HL-60 (cell line): ENCODE measurements around the gene IRAG1.
"Not testable (repeated sequence)": the region's sequence is repeated elsewhere in the genome, so short reads cannot be mapped to it uniquely, and the experiment has no call there.

Experiments
- DNase-seq, 2 experiments: peaks; one replicate each; pipeline ENCODE4 v3.0.0-alpha.2; 2010 to 2020; ENCODE audit warnings: low read depth in 1 of 2, low spot score in 1 of 2
- H3K27ac ChIP-seq: fragments of 250-450 bp; sonication (Bioruptor Pico); replicated peaks from 2 replicates; pipeline ENCODE4 v1.5.1; 2020; ENCODE audit warnings: mild to moderate bottlenecking, moderate library complexity
- H3K27me3 ChIP-seq: fragments of 250-450 bp; sonication (Bioruptor Pico); 2 replicates; pipeline ENCODE4 v1.5.1; 2021; ENCODE audit warnings: mild to moderate bottlenecking, moderate library complexity; ENCODE audit not compliant: insufficient read depth, poor library complexity, severe bottlenecking
- H3K4me3 ChIP-seq: replicated peaks from 2 replicates; pipeline ENCODE4 v1.5.1; 2011; ENCODE audit warnings: mild to moderate bottlenecking, control low read depth, low read length; ENCODE audit not compliant: insufficient read depth
- GABPA ChIP-seq: IDR thresholded peaks from 2 replicates; pipeline ENCODE4 v1.6.1; 2012; ENCODE audit warnings: low read depth
- POLR2AphosphoS5 ChIP-seq: IDR thresholded peaks from 2 replicates; pipeline ENCODE4 v1.6.1; 2012; ENCODE audit warnings: low read depth
- SPI1 ChIP-seq: IDR thresholded peaks from 2 replicates; pipeline ENCODE4 v1.6.1; 2012; ENCODE audit warnings: low read depth, mild to moderate bottlenecking, borderline replicate concordance
- TF ChIP-seq, protein P1 (sequence below): IDR thresholded peaks from one replicate; pipeline ENCODE4 v1.5.1; 2011; ENCODE audit warnings: low read length, control low read depth, inconsistent platforms; ENCODE audit not compliant: insufficient read depth
- TF ChIP-seq, protein P2 (sequence below): IDR thresholded peaks from 2 replicates; pipeline ENCODE4 v1.6.1; 2012; ENCODE audit warnings: low read depth; ENCODE audit not compliant: insufficient replicate concordance

Gene IRAG1

DNA sequence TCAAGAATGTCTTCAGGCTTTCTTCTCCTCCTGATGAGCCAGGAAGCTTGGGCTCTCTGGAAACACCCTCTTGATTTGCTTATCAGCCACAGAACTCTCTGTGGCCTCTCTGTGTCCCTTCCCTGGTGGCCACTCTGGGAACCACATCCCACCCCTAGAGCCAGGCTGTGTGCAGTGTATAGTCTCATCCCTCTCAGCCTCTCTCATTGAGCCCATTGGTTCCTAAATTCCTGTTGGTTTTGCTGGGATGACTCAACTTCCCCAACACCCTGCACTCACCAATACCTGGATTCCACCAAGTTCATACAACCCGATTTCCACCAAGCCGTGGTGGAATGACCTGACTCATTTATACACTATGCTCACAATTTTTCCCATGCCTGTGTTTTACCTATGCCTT is 5.2 kb downstream of the IRAG1 start:
- DNase-seq = no peak
- no peak overlapping the region for H3K27ac ChIP-seq
- no peak overlapping the region for H3K4me3 ChIP-seq
- TF ChIP-seq POLR2AphosphoS5 (no peak), SPI1 (no peak), GABPA (no peak)
- TF ChIP-seq, protein P1, sequence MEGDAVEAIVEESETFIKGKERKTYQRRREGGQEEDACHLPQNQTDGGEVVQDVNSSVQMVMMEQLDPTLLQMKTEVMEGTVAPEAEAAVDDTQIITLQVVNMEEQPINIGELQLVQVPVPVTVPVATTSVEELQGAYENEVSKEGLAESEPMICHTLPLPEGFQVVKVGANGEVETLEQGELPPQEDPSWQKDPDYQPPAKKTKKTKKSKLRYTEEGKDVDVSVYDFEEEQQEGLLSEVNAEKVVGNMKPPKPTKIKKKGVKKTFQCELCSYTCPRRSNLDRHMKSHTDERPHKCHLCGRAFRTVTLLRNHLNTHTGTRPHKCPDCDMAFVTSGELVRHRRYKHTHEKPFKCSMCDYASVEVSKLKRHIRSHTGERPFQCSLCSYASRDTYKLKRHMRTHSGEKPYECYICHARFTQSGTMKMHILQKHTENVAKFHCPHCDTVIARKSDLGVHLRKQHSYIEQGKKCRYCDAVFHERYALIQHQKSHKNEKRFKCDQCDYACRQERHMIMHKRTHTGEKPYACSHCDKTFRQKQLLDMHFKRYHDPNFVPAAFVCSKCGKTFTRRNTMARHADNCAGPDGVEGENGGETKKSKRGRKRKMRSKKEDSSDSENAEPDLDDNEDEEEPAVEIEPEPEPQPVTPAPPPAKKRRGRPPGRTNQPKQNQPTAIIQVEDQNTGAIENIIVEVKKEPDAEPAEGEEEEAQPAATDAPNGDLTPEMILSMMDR = no peak
- TF ChIP-seq, protein P2, sequence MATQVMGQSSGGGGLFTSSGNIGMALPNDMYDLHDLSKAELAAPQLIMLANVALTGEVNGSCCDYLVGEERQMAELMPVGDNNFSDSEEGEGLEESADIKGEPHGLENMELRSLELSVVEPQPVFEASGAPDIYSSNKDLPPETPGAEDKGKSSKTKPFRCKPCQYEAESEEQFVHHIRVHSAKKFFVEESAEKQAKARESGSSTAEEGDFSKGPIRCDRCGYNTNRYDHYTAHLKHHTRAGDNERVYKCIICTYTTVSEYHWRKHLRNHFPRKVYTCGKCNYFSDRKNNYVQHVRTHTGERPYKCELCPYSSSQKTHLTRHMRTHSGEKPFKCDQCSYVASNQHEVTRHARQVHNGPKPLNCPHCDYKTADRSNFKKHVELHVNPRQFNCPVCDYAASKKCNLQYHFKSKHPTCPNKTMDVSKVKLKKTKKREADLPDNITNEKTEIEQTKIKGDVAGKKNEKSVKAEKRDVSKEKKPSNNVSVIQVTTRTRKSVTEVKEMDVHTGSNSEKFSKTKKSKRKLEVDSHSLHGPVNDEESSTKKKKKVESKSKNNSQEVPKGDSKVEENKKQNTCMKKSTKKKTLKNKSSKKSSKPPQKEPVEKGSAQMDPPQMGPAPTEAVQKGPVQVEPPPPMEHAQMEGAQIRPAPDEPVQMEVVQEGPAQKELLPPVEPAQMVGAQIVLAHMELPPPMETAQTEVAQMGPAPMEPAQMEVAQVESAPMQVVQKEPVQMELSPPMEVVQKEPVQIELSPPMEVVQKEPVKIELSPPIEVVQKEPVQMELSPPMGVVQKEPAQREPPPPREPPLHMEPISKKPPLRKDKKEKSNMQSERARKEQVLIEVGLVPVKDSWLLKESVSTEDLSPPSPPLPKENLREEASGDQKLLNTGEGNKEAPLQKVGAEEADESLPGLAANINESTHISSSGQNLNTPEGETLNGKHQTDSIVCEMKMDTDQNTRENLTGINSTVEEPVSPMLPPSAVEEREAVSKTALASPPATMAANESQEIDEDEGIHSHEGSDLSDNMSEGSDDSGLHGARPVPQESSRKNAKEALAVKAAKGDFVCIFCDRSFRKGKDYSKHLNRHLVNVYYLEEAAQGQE = no peak
- no peaks in the 10 kb centered on the region for H3K27me3 ChIP-seq

DNA sequence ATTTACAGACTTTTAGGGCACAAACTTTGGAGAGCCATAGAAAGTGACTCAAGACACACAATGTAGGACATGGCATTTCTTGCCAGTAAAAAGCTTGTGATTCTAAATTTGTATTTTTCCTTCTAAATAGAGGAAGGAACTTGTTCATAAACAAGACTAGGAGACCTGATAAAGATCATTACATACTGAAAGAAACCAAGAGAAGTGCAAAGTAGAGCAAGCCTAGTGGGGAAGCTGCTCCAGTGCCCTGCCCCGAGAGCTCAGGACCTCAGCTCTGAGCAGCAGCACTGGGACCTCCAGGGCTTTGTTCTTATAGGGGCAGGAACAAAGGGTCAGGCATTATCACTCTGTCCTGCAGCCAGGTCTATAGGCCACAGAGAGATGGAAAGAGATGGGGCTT is 7.2 kb downstream of the IRAG1 start:
- no peak for DNase-seq
- TF ChIP-seq GABPA = no peak
- TF ChIP-seq, protein P1 = no peak
- TF ChIP-seq SPI1 = no peak
- no peak for TF ChIP-seq POLR2AphosphoS5
- TF ChIP-seq, protein P2 = no peak

DNA sequence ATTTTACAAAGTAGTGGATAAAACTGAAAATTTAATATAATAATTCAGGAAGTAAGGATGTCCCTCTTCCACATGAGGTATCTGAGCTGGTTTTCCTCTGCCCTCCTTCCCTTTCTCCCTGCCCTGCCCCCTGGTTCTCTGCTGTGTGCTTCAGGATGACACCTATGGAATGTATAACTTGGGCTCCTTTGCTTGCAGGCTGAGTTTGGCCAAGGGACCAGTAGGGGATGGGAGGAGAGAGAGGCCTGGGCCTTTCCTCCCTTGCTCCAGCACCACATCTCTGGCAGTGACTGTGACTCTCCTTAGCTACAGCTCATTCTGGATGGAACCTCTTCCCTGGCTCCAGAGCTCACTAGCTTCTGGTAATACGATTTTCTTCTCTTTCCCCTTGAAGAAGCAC is 10.1 kb downstream of the IRAG1 start:
- H3K4me3 ChIP-seq = no peak overlapping the region
- H3K27me3 ChIP-seq = no peaks in the 10 kb centered on the region
- DNase-seq = no peak
- H3K27ac ChIP-seq = no peak overlapping the region
- TF ChIP-seq, protein P1 = no peak
- TF ChIP-seq SPI1 = no peak

More for the DNA sequence above, 7.2 kb downstream of the IRAG1 start:
- no peaks in the 10 kb centered on the region for H3K27me3 ChIP-seq
- H3K27ac ChIP-seq = no peak overlapping the region
- H3K4me3 ChIP-seq = no peak overlapping the region

DNA sequence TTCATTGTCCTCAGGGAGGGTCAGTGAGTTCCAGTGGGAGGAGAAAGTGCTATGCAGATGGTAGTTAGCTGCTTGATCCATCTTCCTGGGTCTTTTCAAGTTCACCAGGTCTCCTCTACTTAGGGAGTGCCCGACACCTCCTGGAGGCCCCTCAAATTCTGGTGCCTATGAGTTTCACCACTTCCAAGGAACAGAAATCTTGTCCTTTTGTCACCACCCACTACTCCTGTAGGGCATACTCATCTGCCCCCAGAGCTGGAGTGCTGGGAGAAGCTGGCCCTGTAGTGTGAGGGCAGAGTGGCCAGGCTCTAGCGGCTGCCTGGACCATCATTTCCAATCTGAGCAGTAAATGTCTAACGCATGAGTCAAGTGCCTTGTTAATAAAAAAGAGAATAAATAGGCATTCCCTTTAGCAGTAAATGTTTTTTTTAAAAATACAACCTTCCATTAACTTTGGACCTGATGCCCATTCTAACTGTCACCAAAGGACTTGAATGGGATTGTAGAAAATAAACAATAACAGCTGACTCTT is 12.5 kb downstream of the IRAG1 start:
- H3K4me3 ChIP-seq = no peak overlapping the region
- no peaks in the 10 kb centered on the region for H3K27me3 ChIP-seq
- TF ChIP-seq, protein P2 = no peak
- TF ChIP-seq, protein P1 = no peak
- TF ChIP-seq GABPA (no peak), SPI1 (no peak), POLR2AphosphoS5 (no peak)
- no peak overlapping the region for H3K27ac ChIP-seq
- DNase-seq = no peak

DNA sequence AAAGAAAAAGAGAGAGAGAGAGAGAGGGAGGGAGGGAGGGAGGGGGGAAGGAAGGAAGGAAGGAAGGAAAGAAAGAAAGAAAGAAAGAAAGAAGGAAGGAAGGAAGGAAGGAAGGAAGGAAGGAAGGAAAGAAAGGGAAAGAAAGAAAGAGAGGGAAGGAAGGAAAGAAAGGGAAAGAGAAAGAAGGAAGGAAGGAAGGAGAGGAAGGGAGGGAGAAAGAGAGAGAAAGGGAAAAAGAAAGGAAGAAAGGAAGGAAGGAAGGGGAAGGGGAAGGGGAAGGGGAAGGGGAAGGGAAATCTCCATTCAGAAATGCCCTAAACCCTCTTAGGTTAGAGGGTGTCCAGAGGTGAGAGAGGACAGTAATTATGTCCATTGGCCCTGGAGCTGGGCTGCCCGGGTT is 13.3 kb downstream of the IRAG1 start:
- DNase-seq, H3K27me3 ChIP-seq: not testable (repeated sequence)

More for the DNA sequence above, 13.3 kb downstream of the IRAG1 start:
- H3K4me3 ChIP-seq, H3K27ac ChIP-seq: not testable (repeated sequence)
